ENCODE results near the gene QRICH2.
"Not testable (repeated sequence)": the region's sequence is repeated elsewhere in the genome, so short reads cannot be mapped to it uniquely, and the experiment has no call there.

QRICH2 gene

GRCh38 chr17:76237859-76238313 is 70.2 kb downstream of the QRICH2 start:
- ChIA-PET CTCF (interaction anchor here (1.2 to 2.5 kb wide), 7 partner anchors 9 to 56 kb away, joined by 3 to 11 read pairs (median 6); no protein-coding TSS in a partner anchor), POLR2A (interaction anchor here (0.6 kb wide), 2 partner anchors 37 to 475 kb away, joined by 3 read pairs; no protein-coding TSS in a partner anchor)
- TF ChIP-seq CTCF (IDR thresholded peaks at IDR 0.05; ENCODE audit: control extremely low read depth, extremely low read depth, low read depth, missing control alignments) = no peak
- no peak for DNase-seq (ENCODE audit: extremely low spot score)

DNA sequence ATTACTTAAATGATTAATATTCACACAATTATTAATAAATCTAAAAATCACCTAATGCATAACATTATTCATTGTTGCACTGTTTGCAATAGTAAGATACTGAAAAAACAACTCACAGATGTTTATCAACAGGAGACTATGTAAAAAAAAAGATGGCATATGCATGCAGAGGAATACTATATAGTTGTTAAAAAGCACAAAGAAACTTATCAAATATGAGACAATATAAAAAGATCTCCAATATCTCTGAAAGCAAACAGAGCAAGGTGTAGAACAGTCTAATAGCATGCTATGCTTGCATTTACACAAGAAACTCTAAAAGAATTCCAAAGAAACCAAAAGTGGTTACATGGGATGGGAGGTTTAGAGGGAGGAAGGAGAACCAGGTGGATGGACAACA is 71.5 kb downstream of the QRICH2 start:
- POLR2A ChIA-PET = no interaction called here
- no peak for TF ChIP-seq CTCF (IDR thresholded peaks at IDR 0.05; ENCODE audit: control extremely low read depth, extremely low read depth, low read depth, missing control alignments)

DNA sequence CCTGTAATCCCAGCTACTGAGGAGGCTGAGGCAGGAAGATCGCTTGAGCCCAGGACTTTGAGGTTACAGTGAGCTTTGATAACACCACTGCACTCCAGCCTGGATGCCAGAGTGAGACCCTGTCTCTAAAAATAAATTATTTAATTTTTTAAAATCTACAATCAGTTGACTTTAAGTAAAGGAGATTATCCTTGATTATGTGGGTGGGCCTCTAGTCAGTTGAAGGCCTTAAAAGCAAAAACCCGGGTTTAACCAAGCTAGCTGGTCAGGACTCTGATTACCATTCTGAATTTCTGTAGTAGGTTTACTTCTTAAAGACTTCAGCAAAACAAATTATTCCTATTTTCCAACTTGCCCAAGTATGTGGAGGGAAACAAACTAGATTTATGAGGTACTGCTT is 72.2 kb downstream of the QRICH2 start:
- ChIA-PET POLR2A (no interaction called here), CTCF (interaction anchor here (0.9 to 1.0 kb wide), 2 partner anchors 12 to 16 kb away, joined by 3 read pairs; no protein-coding TSS in a partner anchor)
- DNase-seq (ENCODE audit: extremely low spot score) = no peak
- TF ChIP-seq CTCF (IDR thresholded peaks at IDR 0.05; ENCODE audit: control extremely low read depth, extremely low read depth, low read depth, missing control alignments) = no peak

More for the DNA sequence above, 71.5 kb downstream of the QRICH2 start:
- DNase-seq (ENCODE audit: extremely low spot score) = no peak
- CTCF ChIA-PET = interaction anchor here (1.0 to 2.5 kb wide), 2 partner anchors 15 to 17 kb away, joined by 3 to 8 read pairs; no protein-coding TSS in a partner anchor

GRCh38 chr17:76234354-76234679 is 73.8 kb downstream of the QRICH2 start:
- no peak for TF ChIP-seq CTCF (IDR thresholded peaks at IDR 0.05; ENCODE audit: control extremely low read depth, extremely low read depth, low read depth, missing control alignments)
- DNase-seq (ENCODE audit: extremely low spot score) = no peak
- POLR2A ChIA-PET = no interaction called here
- CTCF ChIA-PET = interaction anchor here (1.0 to 2.1 kb wide), 5 partner anchors 13 to 50 kb away, joined by 3 to 6 read pairs (median 3); no protein-coding TSS in a partner anchor

GRCh38 chr17:76233588-76234353 is 74.3 kb downstream of the QRICH2 start:
- DNase-seq (ENCODE audit: extremely low spot score) = no peak
- POLR2A ChIA-PET = no interaction called here

GRCh38 chr17:76232342-76232741 is 75.7 kb downstream of the QRICH2 start:
- ChIA-PET CTCF (interaction anchor here (1.0 kb wide), 1 partner anchor 48 kb away, joined by 3 read pairs; no protein-coding TSS in a partner anchor), POLR2A (no interaction called here)
- TF ChIP-seq CTCF (IDR thresholded peaks at IDR 0.05; ENCODE audit: control extremely low read depth, extremely low read depth, low read depth, missing control alignments) = no peak
- no peak for DNase-seq (ENCODE audit: extremely low spot score)

More at GRCh38 chr17:76233588-76234353, 74.3 kb downstream of the QRICH2 start:
- no peak for TF ChIP-seq CTCF (IDR thresholded peaks at IDR 0.05; ENCODE audit: control extremely low read depth, extremely low read depth, low read depth, missing control alignments)
- CTCF ChIA-PET = interaction anchor here (1.0 to 2.1 kb wide), 7 partner anchors 10 to 50 kb away, joined by 3 to 6 read pairs (median 3); no protein-coding TSS in a partner anchor

GRCh38 chr17:76226749-76227148 is 81.3 kb downstream of the QRICH2 start:
- POLR2A ChIA-PET; DNase-seq (ENCODE audit: extremely low spot score); CTCF ChIA-PET: not testable (repeated sequence)

- CTCF ChIA-PET; POLR2A ChIA-PET; DNase-seq (ENCODE audit: extremely low spot score): not testable (repeated sequence)
Measured at GRCh38 chr17:76225373-76226086, 82.5 kb downstream of the QRICH2 start.
